ENCODE measurements around the gene CTNND2. TPM values are rescaled to one million over a fixed set of nuclear protein-coding genes. Genes with fewer than 3 reads are reported as not detected.
"Not testable (repeated sequence)": the region's sequence is repeated elsewhere in the genome, so short reads cannot be mapped to it uniquely, and the experiment has no call there.

CTNND2 gene
- total and polyA plus RNA-seq, 10 donors, result 0.93 to 51.0 (median 21.5) TPM

DNA sequence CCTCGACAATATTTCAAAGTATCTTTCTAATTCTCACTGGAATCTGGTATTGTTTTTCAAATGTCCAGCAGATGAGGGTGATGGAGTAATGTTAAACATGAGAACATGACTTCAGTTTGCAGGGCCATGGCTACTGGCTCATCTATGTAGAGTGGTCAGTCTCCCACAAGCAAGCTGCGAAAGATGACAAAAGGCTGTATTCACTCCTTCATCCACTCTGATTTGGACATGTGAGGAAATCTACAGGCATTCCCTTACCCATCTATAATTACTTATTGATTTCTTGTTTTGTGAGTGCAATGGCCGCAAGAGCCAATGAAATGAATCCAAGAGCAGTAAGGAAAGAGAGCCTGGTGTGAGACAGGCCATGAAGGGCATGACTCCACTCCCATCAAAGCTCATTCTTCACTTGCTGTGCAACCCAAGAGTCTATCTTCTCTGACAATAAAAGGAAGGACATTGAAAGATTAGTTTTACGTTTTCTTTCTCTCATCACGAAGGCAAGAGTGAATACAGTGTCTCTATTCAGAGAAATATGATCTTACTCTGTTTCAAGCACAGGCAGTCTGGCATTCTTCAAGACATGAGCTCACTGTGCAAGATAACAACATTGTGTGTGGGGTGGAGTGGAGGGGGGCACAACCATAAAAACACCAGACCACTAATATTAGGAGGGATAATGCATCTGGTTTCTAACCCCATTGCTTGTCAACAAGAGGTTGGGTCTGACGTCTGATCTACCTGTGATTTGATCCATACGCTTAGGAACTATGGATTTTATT, 893.6 kb downstream of the CTNND2 start:
- TF ChIP-seq, protein P1, sequence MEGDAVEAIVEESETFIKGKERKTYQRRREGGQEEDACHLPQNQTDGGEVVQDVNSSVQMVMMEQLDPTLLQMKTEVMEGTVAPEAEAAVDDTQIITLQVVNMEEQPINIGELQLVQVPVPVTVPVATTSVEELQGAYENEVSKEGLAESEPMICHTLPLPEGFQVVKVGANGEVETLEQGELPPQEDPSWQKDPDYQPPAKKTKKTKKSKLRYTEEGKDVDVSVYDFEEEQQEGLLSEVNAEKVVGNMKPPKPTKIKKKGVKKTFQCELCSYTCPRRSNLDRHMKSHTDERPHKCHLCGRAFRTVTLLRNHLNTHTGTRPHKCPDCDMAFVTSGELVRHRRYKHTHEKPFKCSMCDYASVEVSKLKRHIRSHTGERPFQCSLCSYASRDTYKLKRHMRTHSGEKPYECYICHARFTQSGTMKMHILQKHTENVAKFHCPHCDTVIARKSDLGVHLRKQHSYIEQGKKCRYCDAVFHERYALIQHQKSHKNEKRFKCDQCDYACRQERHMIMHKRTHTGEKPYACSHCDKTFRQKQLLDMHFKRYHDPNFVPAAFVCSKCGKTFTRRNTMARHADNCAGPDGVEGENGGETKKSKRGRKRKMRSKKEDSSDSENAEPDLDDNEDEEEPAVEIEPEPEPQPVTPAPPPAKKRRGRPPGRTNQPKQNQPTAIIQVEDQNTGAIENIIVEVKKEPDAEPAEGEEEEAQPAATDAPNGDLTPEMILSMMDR (IDR thresholded peaks at IDR 0.05 in 8 of 11, conservative IDR thresholded peaks at IDR 0.05 in 3 of 11), result no peak
- no peak for TF ChIP-seq POLR2A (IDR thresholded peaks at IDR 0.05)
- no peak for TF ChIP-seq POLR2AphosphoS5 (IDR thresholded peaks at IDR 0.05)
- no peaks in the 10 kb centered on the region for H3K4me1 ChIP-seq
- no peak for DNase-seq
- no peak overlapping the region for H3K27ac ChIP-seq
- WGBS, 5 donors, result 83 to 90% (median 87%) methylated on average over 7 of the region's 7 CpGs
- no peaks in the 10 kb centered on the region for H3K27me3 ChIP-seq (replicated peaks in 1 of 7)
- H3K36me3 ChIP-seq, result no peaks in the 10 kb centered on the region
- intact Hi-C loops (cut with DNase I; ENCODE audit: low total_unique reads), result no loop called here
- no peak overlapping the region for H3K4me3 ChIP-seq
- H3K9me3 ChIP-seq, result no peaks in the 10 kb centered on the region

DNA sequence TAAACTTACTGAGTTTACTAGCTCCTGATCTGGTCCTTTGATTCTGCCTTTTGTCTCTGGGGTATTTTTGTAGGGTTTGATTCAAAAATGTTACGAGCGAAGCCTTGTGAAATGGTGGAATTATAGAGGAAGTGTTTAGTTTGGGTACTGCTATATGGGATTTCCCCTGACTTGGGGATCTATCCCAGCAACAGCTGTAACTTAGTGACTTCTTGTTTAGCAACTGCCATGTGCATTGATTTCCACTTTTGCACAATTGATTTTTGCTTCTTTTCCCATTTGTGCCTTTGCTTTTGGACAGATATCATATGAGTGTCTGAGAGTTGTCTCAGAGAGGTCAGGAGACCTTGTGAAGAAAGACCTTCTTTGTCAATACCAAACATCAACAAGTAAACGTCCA, 894.7 kb downstream of the CTNND2 start:
- no peak overlapping the region for H3K4me3 ChIP-seq
- H3K27ac ChIP-seq, result no peak overlapping the region
- no peaks in the 10 kb centered on the region for H3K36me3 ChIP-seq
- WGBS, 5 donors, result 60 to 88% (median 69%) methylated on average over 3 of the region's 3 CpGs
- no peaks in the 10 kb centered on the region for H3K27me3 ChIP-seq (replicated peaks in 1 of 7)
- no peaks in the 10 kb centered on the region for H3K4me1 ChIP-seq
- intact Hi-C loops (cut with DNase I; ENCODE audit: low total_unique reads), result no loop called here
- TF ChIP-seq POLR2AphosphoS5 (IDR thresholded peaks at IDR 0.05) (no peak), POLR2A (IDR thresholded peaks at IDR 0.05) (no peak)
- TF ChIP-seq, protein P1 (IDR thresholded peaks at IDR 0.05 in 8 of 11, conservative IDR thresholded peaks at IDR 0.05 in 3 of 11), result no peak
- DNase-seq, result no peak
- no peaks in the 10 kb centered on the region for H3K9me3 ChIP-seq

DNA sequence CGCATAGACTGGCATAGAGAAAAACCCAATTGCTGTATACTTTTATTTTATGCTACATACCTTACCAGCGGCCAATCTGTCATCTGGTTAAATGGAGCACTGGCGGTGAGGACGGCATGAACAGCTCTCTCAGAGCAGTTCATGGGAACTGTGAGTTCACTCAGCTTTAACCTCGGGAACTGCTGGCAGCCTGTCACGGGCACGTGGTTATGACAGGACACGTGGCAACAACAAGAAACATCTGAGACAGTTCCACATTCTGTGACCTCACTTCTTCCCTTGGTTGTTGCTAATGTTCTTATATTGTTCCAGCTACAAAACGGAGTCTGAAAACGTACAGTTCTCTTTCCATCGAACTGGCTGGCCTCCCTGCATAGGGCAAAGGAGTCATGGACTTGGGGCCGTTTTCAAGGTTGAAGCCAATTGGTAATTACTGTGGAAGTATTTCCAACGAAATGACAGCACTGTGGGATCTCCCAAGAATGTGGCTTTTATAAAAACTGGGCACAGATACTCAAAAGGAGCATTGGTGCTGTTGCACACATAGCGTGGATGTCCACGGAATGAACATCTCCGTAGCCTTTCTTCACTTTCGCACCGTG, 896.9 kb downstream of the CTNND2 start:
- TF ChIP-seq, protein P1 (IDR thresholded peaks at IDR 0.05 in 8 of 11, conservative IDR thresholded peaks at IDR 0.05 in 3 of 11), result no peak
- TF ChIP-seq POLR2A (IDR thresholded peaks at IDR 0.05) (no peak), POLR2AphosphoS5 (IDR thresholded peaks at IDR 0.05) (no peak)
- Histone ChIP-seq H3K27ac (no peak overlapping the region), H3K36me3 (no peaks in the 10 kb centered on the region), H3K4me1 (no peaks in the 10 kb centered on the region), H3K4me3 (peak overlapping the region in 1 of 8 donors; percentile 4), H3K27me3 (replicated peaks in 1 of 7) (no peaks in the 10 kb centered on the region), H3K9me3 (no peaks in the 10 kb centered on the region)
- intact Hi-C loops (cut with DNase I; ENCODE audit: low total_unique reads), result no loop called here
- no peak for DNase-seq
- 73 to 81% (median 78%) methylated on average over 18 of the region's 18 CpGs for WGBS, 5 donors

DNA sequence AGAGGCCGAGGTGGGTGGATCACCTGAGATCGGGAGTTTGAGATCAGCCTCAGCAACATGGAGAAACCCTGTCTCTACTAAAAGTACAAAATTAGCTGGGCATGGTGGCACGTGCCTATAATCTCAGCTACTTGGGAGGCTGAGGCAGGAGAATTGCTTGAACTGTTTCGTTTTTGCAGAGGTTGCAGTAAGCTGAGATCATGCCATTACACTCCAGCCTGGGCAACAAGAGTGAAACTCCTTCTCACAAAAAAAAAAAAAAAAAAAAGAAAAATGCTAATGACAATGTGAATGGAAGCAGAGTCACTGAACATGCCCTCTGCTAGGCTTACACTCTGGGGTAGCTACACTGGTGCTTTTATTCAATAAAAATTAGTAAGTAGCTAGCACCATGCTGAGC, 899.7 kb downstream of the CTNND2 start:
- 84 to 92% (median 87%) methylated on average over 4 of the region's 4 CpGs for WGBS, 5 donors

More for the DNA sequence above, 899.7 kb downstream of the CTNND2 start:
- H3K36me3 ChIP-seq; H3K27me3 ChIP-seq (replicated peaks in 1 of 7); DNase-seq; H3K4me3 ChIP-seq; H3K9me3 ChIP-seq; H3K4me1 ChIP-seq; intact Hi-C loops (cut with DNase I; ENCODE audit: low total_unique reads); H3K27ac ChIP-seq: not testable (repeated sequence)
